Measurements from ENCODE around the gene ATF6B. TPM values are rescaled to one million over a fixed set of nuclear protein-coding genes. Genes with fewer than 3 reads are reported as not detected.

Gene ATF6B
- total RNA-seq, 1 experiment from 2014 or later, result 45.3 TPM

- H3K18ac ChIP-seq (ENCODE audit: insufficient read length, low read depth, low read length), result no peak overlapping the region
- H3K79me2 ChIP-seq (ENCODE audit: insufficient read depth, low read length), result no peaks in the 10 kb centered on the region
- no peaks in the 10 kb centered on the region for H4K20me1 ChIP-seq (ENCODE audit: control insufficient read depth, insufficient read depth, insufficient read length)
- H3K4me2 ChIP-seq (ENCODE audit: insufficient read depth, insufficient read length, low read length), result no peak overlapping the region
- H3K27me3 ChIP-seq (ENCODE audit: insufficient read depth, low read length), result no peaks in the 10 kb centered on the region
- H2BK12ac ChIP-seq (ENCODE audit: insufficient read length, low read depth, low read length), result no peak overlapping the region
- H3T11ph ChIP-seq (ENCODE audit: low read length), result no peak overlapping the region
- Mint-ChIP-seq H3K9me3 (no peaks in the 10 kb centered on the region), H3K4me3 (no peak overlapping the region), H3K27me3 (ENCODE audit: low read depth) (peaks cover 8% of the 10 kb centered on the region), H3K27ac (peak overlapping the region in 1 of 3 experiments; percentile 92; a peak in 2 of 7 replicates), H3K4me1 (peaks cover 16 to 30% of the 10 kb centered on the region in 2 experiments), H3K36me3 (ENCODE audit: insufficient read depth in 1 of 3, low read depth in 3 of 3) (no peaks in the 10 kb centered on the region; a peak in 3 of 7 replicates)
- no peak overlapping the region for H3K56ac ChIP-seq (ENCODE audit: insufficient read length, low read depth, low read length)
- no peaks in the 10 kb centered on the region for H3K9me3 ChIP-seq (ENCODE audit: control insufficient read depth, low read depth, low read length)
- no peak overlapping the region for H3K14ac ChIP-seq (ENCODE audit: insufficient read depth, low read length)
- H2BK120ac ChIP-seq (ENCODE audit: low read depth, low read length, poor library complexity, severe bottlenecking), result no peak overlapping the region
- no peak for DNase-seq
- no peak overlapping the region for H4K8ac ChIP-seq (replicated peaks; ENCODE audit: insufficient read length, low read depth, low read length)
- H3K79me1 ChIP-seq (ENCODE audit: insufficient read depth, low read depth, low read length, poor library complexity, severe bottlenecking), result no peaks in the 10 kb centered on the region
- no peak overlapping the region for H2AK5ac ChIP-seq (ENCODE audit: insufficient read length, low read length)
- H4K5ac ChIP-seq (ENCODE audit: insufficient read length, low read depth, low read length), result no peak overlapping the region
- no peak overlapping the region for H2BK5ac ChIP-seq (ENCODE audit: insufficient read length, low read length)
- H3K4ac ChIP-seq (ENCODE audit: low read depth, low read length), result no peak overlapping the region
- TF ChIP-seq CTCF (conservative IDR thresholded peaks at IDR 0.05), result no peak
- H3K23ac ChIP-seq (ENCODE audit: insufficient read length, low read depth, low read length), result no peak overlapping the region
- H2AFZ ChIP-seq (ENCODE audit: low read length), result no peak overlapping the region
- no peak overlapping the region for H2BK20ac ChIP-seq (ENCODE audit: low read depth, low read length, poor library complexity, severe bottlenecking)
- no peak overlapping the region for H4K91ac ChIP-seq (ENCODE audit: insufficient read length, low read depth, low read length)
- no peak overlapping the region for H3K9ac ChIP-seq (ENCODE audit: extremely low read depth, insufficient read length, low read length)
- no peak overlapping the region for H2BK15ac ChIP-seq (ENCODE audit: low read depth, low read length)
- peaks cover 3% of the 10 kb centered on the region for H3K23me2 ChIP-seq (ENCODE audit: insufficient read length, low read depth, low read length, poor library complexity, severe bottlenecking)
- H3K4me1 ChIP-seq (ENCODE audit: insufficient read depth, low read length), result no peaks in the 10 kb centered on the region
- H3K27ac ChIP-seq (ENCODE audit: insufficient read length, low read depth, low read length), result no peak overlapping the region
Measured at GRCh38 chr6:32132110-32132509, 4.1 kb upstream of the ATF6B start.

All from H9 (cell line).